Activated CD8-positive, alpha-beta T cell treated with anti-CD3 and anti-CD28 coated beads for 36 hours (primary cell): Measurements from ENCODE around the gene CCS. TPM values are rescaled to one million over a fixed set of nuclear protein-coding genes. Genes with fewer than 3 reads are reported as not detected.

Experiments
- ATAC-seq: fragments of 200-7000 bp; cut with Tn5 transposase; one replicate; pipeline ENCODE4 v1.10.0; 2021; ENCODE audit warnings: mild to moderate bottlenecking, moderate library complexity
- CTCF ChIA-PET: fragments of 350-600 bp; sonication (Branson Sonifier 250); formaldehyde crosslinking; loops from one replicate; lab custom pipeline; 2021; ENCODE audit warnings: antibody characterized with exemption; lab: Charles Lee
- POLR2A ChIA-PET: fragments of 350-600 bp; sonication (Branson Sonifier 250); formaldehyde crosslinking; loops from one replicate; lab custom pipeline; 2021; ENCODE audit warnings: antibody characterized with exemption; lab: Charles Lee
- DNase-seq: peaks from one replicate; pipeline ENCODE4 v3.0.0-alpha.2; 2020
- H3K27ac Mint-ChIP-seq: one replicate; pipeline ENCODE4 v1.8.0; 2021; ENCODE audit warnings: mild to moderate bottlenecking, mixed read lengths
- H3K27me3 Mint-ChIP-seq: one replicate; pipeline ENCODE4 v1.8.0; 2021; ENCODE audit warnings: mixed read lengths
- H3K36me3 Mint-ChIP-seq: one replicate; pipeline ENCODE4 v1.8.0; 2021; ENCODE audit warnings: low read depth, mixed read lengths
- H3K4me1 Mint-ChIP-seq: one replicate; pipeline ENCODE4 v1.8.0; 2021; ENCODE audit warnings: low read depth, mixed read lengths
- H3K4me3 Mint-ChIP-seq: one replicate; pipeline ENCODE4 v1.8.0; 2021; ENCODE audit warnings: mild to moderate bottlenecking, moderate library complexity, mixed read lengths
- H3K9me3 Mint-ChIP-seq: one replicate; pipeline ENCODE4 v1.8.0; 2021; ENCODE audit warnings: mixed read lengths
- CTCF ChIP-seq: fragments of 200-600 bp; IDR thresholded peaks from one replicate; pipeline ENCODE4 v1.8.0; 2022; ENCODE audit warnings: antibody characterized with exemption, mild to moderate bottlenecking
- intact Hi-C: fragments of 100-400 bp; cut with micrococcal nuclease; formaldehyde crosslinking; loops from one replicate; pipeline ENCODE4 v1.10.0; 2022
- total RNA-seq, 2 experiments: library from RNA; stranded (reverse); gene quantifications; one replicate each; pipeline ENCODE4 v1.2.3, GENCODE V29; 2021

The CCS gene
- total RNA-seq, 2 experiments from 2014 or later = 22.0 to 25.6 TPM

- Mint-ChIP-seq H3K27ac (no peak overlapping the region), H3K27me3 (no peaks in the 10 kb centered on the region), H3K9me3 (no peaks in the 10 kb centered on the region), H3K4me1 (peaks cover 8% of the 10 kb centered on the region), H3K36me3 (peaks cover 3% of the 10 kb centered on the region), H3K4me3 (no peak overlapping the region)
- CTCF ChIA-PET = no interaction called here
- intact Hi-C loops = loop anchor here (10.0 kb wide), 2 partner anchors 64 to 126 kb away; partner anchors contain the start of genes DPP3 and RBM4B
- DNase-seq (no peak), ATAC-seq (no peak)
- POLR2A ChIA-PET = interaction anchor here (0.9 to 1.7 kb wide), 4 partner anchors 13 to 92 kb away, joined by 3 to 6 read pairs (median 3); partner anchors contain the start of gene CTSF
- TF ChIP-seq CTCF = no peak
Measured at GRCh38 chr11:66548774-66549630, 44.0 kb upstream of the CCS start.

- POLR2A ChIA-PET = interaction anchor here (1.1 to 1.7 kb wide), 2 partner anchors 14 to 18 kb away, joined by 3 to 6 read pairs; partner anchors contain the start of gene CTSF
- ATAC-seq (no peak), DNase-seq (no peak)
- Mint-ChIP-seq H3K4me1 (peaks cover 3% of the 10 kb centered on the region), H3K4me3 (no peak overlapping the region), H3K36me3 (no peaks in the 10 kb centered on the region), H3K27me3 (no peaks in the 10 kb centered on the region), H3K27ac (no peak overlapping the region), H3K9me3 (no peaks in the 10 kb centered on the region)
- no peak for TF ChIP-seq CTCF
- intact Hi-C loops = loop anchor here (10.0 kb wide), 2 partner anchors 65 to 125 kb away; partner anchors contain the start of genes DPP3 and RBM4B
- CTCF ChIA-PET = no interaction called here
Measured at GRCh38 chr11:66549696-66550095, 43.3 kb upstream of the CCS start.

GRCh38 chr11:66550887-66551286 is 42.1 kb upstream of the CCS start:
- no peaks in the 10 kb centered on the region for H3K36me3 Mint-ChIP-seq
- no peaks in the 10 kb centered on the region for H3K4me1 Mint-ChIP-seq
- no peak overlapping the region for H3K27ac Mint-ChIP-seq
- DNase-seq (no peak), ATAC-seq (no peak)
- H3K9me3 Mint-ChIP-seq = no peaks in the 10 kb centered on the region
- intact Hi-C loops = no loop called here
- ChIA-PET CTCF (no interaction called here), POLR2A (no interaction called here)
- TF ChIP-seq CTCF = no peak
- no peak overlapping the region for H3K4me3 Mint-ChIP-seq
- H3K27me3 Mint-ChIP-seq = no peaks in the 10 kb centered on the region

DNA sequence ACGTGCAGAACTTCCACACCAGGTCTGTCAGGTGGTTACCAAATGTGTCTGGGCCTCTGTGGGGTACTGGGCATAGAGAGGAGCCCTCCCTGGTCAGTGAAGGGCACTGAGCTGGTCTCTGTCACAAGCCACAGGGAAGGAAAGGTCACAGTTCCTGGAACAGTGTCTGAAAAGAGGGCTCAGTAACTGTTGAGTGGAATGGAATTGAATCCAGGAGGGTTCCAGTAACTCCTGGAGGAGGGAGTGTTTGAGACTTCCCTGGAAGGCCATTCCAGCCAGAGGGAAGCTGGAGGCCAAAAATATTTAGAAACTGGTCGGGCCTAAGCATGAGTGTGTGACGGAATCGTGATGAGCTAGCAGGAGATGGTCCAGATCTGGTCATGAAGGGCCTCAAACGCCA is 38.4 kb upstream of the CCS start:
- Mint-ChIP-seq H3K27me3 (peaks cover 9% of the 10 kb centered on the region), H3K27ac (no peak overlapping the region), H3K9me3 (no peaks in the 10 kb centered on the region), H3K4me1 (peaks cover 3% of the 10 kb centered on the region), H3K36me3 (no peaks in the 10 kb centered on the region), H3K4me3 (no peak overlapping the region)
- ChIA-PET POLR2A (interaction anchor here (1.0 kb wide), 1 partner anchor 14 kb away, joined by 4 read pairs; the partner anchor contains the start of gene CTSF), CTCF (interaction anchor here (1.0 to 2.5 kb wide), 4 partner anchors 12 to 124 kb away, joined by 3 to 7 read pairs (median 4); partner anchors contain the start of genes CCDC87 and CCS)
- TF ChIP-seq CTCF = no peak
- ATAC-seq = no peak
- intact Hi-C loops = no loop called here
- no peak for DNase-seq

GRCh38 chr11:66555416-66555815 is 37.6 kb upstream of the CCS start:
- peaks cover 3% of the 10 kb centered on the region for H3K4me1 Mint-ChIP-seq
- H3K4me3 Mint-ChIP-seq = no peak overlapping the region
- DNase-seq (no peak), ATAC-seq (no peak)
- H3K27me3 Mint-ChIP-seq = peaks cover 9% of the 10 kb centered on the region
- CTCF ChIA-PET = interaction anchor here (1.0 to 2.5 kb wide), 4 partner anchors 13 to 123 kb away, joined by 3 to 7 read pairs (median 4); partner anchors contain the start of genes CCDC87 and CCS
- intact Hi-C loops = no loop called here
- no peaks in the 10 kb centered on the region for H3K36me3 Mint-ChIP-seq
- H3K27ac Mint-ChIP-seq = no peak overlapping the region
- POLR2A ChIA-PET = interaction anchor here (1.0 kb wide), 1 partner anchor 113 kb away, joined by 5 read pairs; no protein-coding TSS in a partner anchor
- H3K9me3 Mint-ChIP-seq = no peaks in the 10 kb centered on the region
- TF ChIP-seq CTCF = no peak
